Ovary (tissue), 9 donors: ENCODE measurements around the gene ALOX5. TPM values are rescaled to one million over a fixed set of nuclear protein-coding genes. Genes with fewer than 3 reads are reported as not detected.

ENCODE experiments used
- DNase-seq, 5 donors: peaks; one replicate each; pipeline ENCODE4 v3.0.0-alpha.2; 2019 to 2020
- H3K27ac ChIP-seq, 2 donors: fragments of 200-600 bp; one replicate each; pipeline versions ENCODE4 v1.5.1 to v1.8.0; 2019 to 2022
- H3K27me3 ChIP-seq: fragments of 200-600 bp; one replicate; pipeline ENCODE4 v1.8.0; 2022
- H3K36me3 ChIP-seq: fragments of 200-600 bp; sonication (generic); one replicate; pipeline ENCODE4 v1.5.1; 2019
- H3K4me1 ChIP-seq: one replicate; pipeline ENCODE4 v1.8.1; 2013; ENCODE audit warnings: mild to moderate bottlenecking, moderate library complexity; ENCODE audit not compliant: insufficient read depth
- H3K4me3 ChIP-seq: fragments of 200-600 bp; sonication (generic); one replicate; pipeline ENCODE4 v1.5.1; 2017
- H3K9me3 ChIP-seq, 2 donors: fragments of 200-600 bp in 1 of 2; sonication (generic) in 1 of 2; one replicate each; pipeline versions ENCODE4 v1.5.1 to v1.8.1; 2013 to 2019; ENCODE audit warnings: mild to moderate bottlenecking in 1 of 2, moderate library complexity in 1 of 2
- CTCF ChIP-seq, 3 donors: fragments of 450-650 bp in 2 of 3; fragments of 200-600 bp in 1 of 3; IDR thresholded peaks; one replicate each; pipeline versions ENCODE4 v1.5.1 to v1.8.0; 2016 to 2022; ENCODE audit warnings: antibody characterized with exemption in 3 of 3, mild to moderate bottlenecking in 1 of 3
- EP300 ChIP-seq: sonication (generic); formaldehyde crosslinking; IDR thresholded peaks from one replicate; pipeline ENCODE4 v1.6.1; 2017; ENCODE audit warnings: antibody characterized with exemption
- POLR2A ChIP-seq: fragments of 450-650 bp; IDR thresholded peaks from one replicate; pipeline ENCODE4 v1.6.1; 2017; ENCODE audit warnings: antibody characterized with exemption, mild to moderate bottlenecking, moderate library complexity
- WGBS, 3 donors: extraction: QIAGEN DNeasy Blood & Tissue Kit in 1 of 3; methylation state at CpG; one replicate each; pipeline versions ENCODE4 v1.1.5 to v1.1.7; 2013 to 2017; 5-methylcytosine and 5-hydroxymethylcytosine counted together
- intact Hi-C, 4 donors: fragments of 100-400 bp; cut with DNase I; formaldehyde crosslinking; loops; one replicate each; pipeline versions ENCODE4 v1.11.0 to v1.15.1; 2022 to 2023
- polyA plus RNA-seq, 2 donors: library from polyadenylated mRNA; stranded (reverse); fragments of 200-250 nt in 1 of 2; fragments of 350-450 nt in 1 of 2; fragmentation: Illumina TruSeq in 1 of 2; extraction: RNeasy Lipid Tissue Mini Kit (QIAGEN cat#74804) in 1 of 2; gene quantifications; one replicate each; pipeline ENCODE4 v1.2.3, GENCODE V29; 2013 to 2014
- total RNA-seq, 7 donors: library from RNA; depleted of rRNA in 2 of 7; stranded (reverse); fragments of >200 nt in 2 of 7; fragmentation: NEBNext Ultra II Directional in 3 of 7; extraction: Animal tissue kit (Norgen Biotek cat#: 25700) in 3 of 7; gene quantifications; one replicate each; pipeline versions ENCODE4 v1.1.0 to v1.2.4, GENCODE V29; 2016 to 2023
- donor health status: DM: no; HTN: no; CAD: no; lungs with moderate emphysema.
- donor health status: DM: no; HTN: no; CAD: no.
- donor health status: Bipolar disorder and iron deficiency.
- donor health status: DM: yes; HTN: yes; CAD: no.
- donor health status: DM: no; HTN: no; CAD: no.
- donor health status: DM: yes; HTN: yes; CAD: no.

The ALOX5 gene
- total and polyA plus RNA-seq, 9 donors = 1.7 to 17.7 (median 6.3) TPM

GRCh38 chr10:45376371-45376801 lies 2.4 kb downstream of the ALOX5 start:
- H3K4me3 ChIP-seq = no peak overlapping the region
- H3K27me3 ChIP-seq = no peaks in the 10 kb centered on the region
- H3K9me3 ChIP-seq = no peaks in the 10 kb centered on the region
- intact Hi-C loops = no loop called here
- DNase-seq = no peak
- 88 to 91% (median 91%) methylated on average over 2 of the region's 2 CpGs for WGBS, 3 donors
- peaks cover 8% of the 10 kb centered on the region for H3K4me1 ChIP-seq
- H3K27ac ChIP-seq = no peak overlapping the region
- TF ChIP-seq EP300 (no peak), POLR2A (no peak), CTCF (IDR thresholded peaks at IDR 0.05) (no peak)
- no peaks in the 10 kb centered on the region for H3K36me3 ChIP-seq

- H3K9me3 ChIP-seq = no peaks in the 10 kb centered on the region
- H3K27ac ChIP-seq = no peak overlapping the region
- H3K4me1 ChIP-seq = peaks cover 8% of the 10 kb centered on the region
- no peaks in the 10 kb centered on the region for H3K36me3 ChIP-seq
- intact Hi-C loops = no loop called here
- 47 to 55% (median 50%) methylated on average over 4 of the region's 4 CpGs for WGBS, 3 donors
- no peak for DNase-seq
- no peaks in the 10 kb centered on the region for H3K27me3 ChIP-seq
- TF ChIP-seq POLR2A = no peak
- TF ChIP-seq EP300 = no peak
- TF ChIP-seq CTCF (IDR thresholded peaks at IDR 0.05) = no peak
- no peak overlapping the region for H3K4me3 ChIP-seq
Observed at GRCh38 chr10:45377321-45377720, 3.3 kb downstream of the ALOX5 start.

- H3K4me3 ChIP-seq = no peak overlapping the region
- DNase-seq = no peak
- H3K4me1 ChIP-seq = peaks cover 8% of the 10 kb centered on the region
- intact Hi-C loops = no loop called here
- TF ChIP-seq EP300 (no peak), CTCF (IDR thresholded peaks at IDR 0.05) (no peak), POLR2A (no peak)
- no peaks in the 10 kb centered on the region for H3K27me3 ChIP-seq
- 60 to 67% (median 60%) methylated on average over 5 of the region's 5 CpGs for WGBS, 3 donors
- H3K27ac ChIP-seq = no peak overlapping the region
- no peaks in the 10 kb centered on the region for H3K9me3 ChIP-seq
- no peaks in the 10 kb centered on the region for H3K36me3 ChIP-seq
Observed at GRCh38 chr10:45377858-45378257, 3.8 kb downstream of the ALOX5 start.

- no peak overlapping the region for H3K4me3 ChIP-seq
- intact Hi-C loops = no loop called here
- no peak for DNase-seq
- no peak overlapping the region for H3K27ac ChIP-seq
- no peaks in the 10 kb centered on the region for H3K9me3 ChIP-seq
- H3K27me3 ChIP-seq = no peaks in the 10 kb centered on the region
- WGBS, 3 donors = 82 to 85% (median 84%) methylated on average over 11 to 12 of the region's 12 CpGs
- H3K4me1 ChIP-seq = peaks cover 5% of the 10 kb centered on the region
- H3K36me3 ChIP-seq = no peaks in the 10 kb centered on the region
- no peak for TF ChIP-seq POLR2A
- TF ChIP-seq CTCF (IDR thresholded peaks at IDR 0.05) = no peak
- TF ChIP-seq EP300 = no peak
Observed at GRCh38 chr10:45378914-45379726, 5.1 kb downstream of the ALOX5 start.
